ENCODE measurements around the gene SERPINI1. TPM values are rescaled to one million over a fixed set of nuclear protein-coding genes. Genes with fewer than 3 reads are reported as not detected.

Gene SERPINI1
- total RNA-seq, 4 donors from 2014 or later, result 3.1 to 4.0 (median 3.5) TPM

GRCh38 chr3:167858865-167859264 lies 123.3 kb downstream of the SERPINI1 start:
- H3K4me1 ChIP-seq, result no peaks in the 10 kb centered on the region
- H3K36me3 ChIP-seq, result no peaks in the 10 kb centered on the region
- intact Hi-C loops (cut with DNase I), result no loop called here
- DNase-seq, result no peak
- H3K27me3 ChIP-seq, result no peaks in the 10 kb centered on the region
- no peak overlapping the region for H3K27ac ChIP-seq
- TF ChIP-seq, protein P1, sequence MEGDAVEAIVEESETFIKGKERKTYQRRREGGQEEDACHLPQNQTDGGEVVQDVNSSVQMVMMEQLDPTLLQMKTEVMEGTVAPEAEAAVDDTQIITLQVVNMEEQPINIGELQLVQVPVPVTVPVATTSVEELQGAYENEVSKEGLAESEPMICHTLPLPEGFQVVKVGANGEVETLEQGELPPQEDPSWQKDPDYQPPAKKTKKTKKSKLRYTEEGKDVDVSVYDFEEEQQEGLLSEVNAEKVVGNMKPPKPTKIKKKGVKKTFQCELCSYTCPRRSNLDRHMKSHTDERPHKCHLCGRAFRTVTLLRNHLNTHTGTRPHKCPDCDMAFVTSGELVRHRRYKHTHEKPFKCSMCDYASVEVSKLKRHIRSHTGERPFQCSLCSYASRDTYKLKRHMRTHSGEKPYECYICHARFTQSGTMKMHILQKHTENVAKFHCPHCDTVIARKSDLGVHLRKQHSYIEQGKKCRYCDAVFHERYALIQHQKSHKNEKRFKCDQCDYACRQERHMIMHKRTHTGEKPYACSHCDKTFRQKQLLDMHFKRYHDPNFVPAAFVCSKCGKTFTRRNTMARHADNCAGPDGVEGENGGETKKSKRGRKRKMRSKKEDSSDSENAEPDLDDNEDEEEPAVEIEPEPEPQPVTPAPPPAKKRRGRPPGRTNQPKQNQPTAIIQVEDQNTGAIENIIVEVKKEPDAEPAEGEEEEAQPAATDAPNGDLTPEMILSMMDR (IDR thresholded peaks at IDR 0.05), result no peak
- no peak for TF ChIP-seq POLR2A (IDR thresholded peaks at IDR 0.05)
- WGBS, 2 donors, result 94 to 96% methylated on average over 2 of the region's 2 CpGs
- H3K9me3 ChIP-seq, result no peaks in the 10 kb centered on the region
- H3K4me3 ChIP-seq (replicated peaks in 1 of 3), result no peak overlapping the region

- WGBS, 2 donors, result 80 to 93% methylated on average over 1 of the region's 1 CpG
- Histone ChIP-seq H3K27me3 (no peaks in the 10 kb centered on the region), H3K4me3 (replicated peaks in 1 of 3) (no peak overlapping the region), H3K9me3 (no peaks in the 10 kb centered on the region), H3K27ac (no peak overlapping the region), H3K4me1 (no peaks in the 10 kb centered on the region), H3K36me3 (no peaks in the 10 kb centered on the region)
- DNase-seq, result no peak
- no peak for TF ChIP-seq POLR2A (IDR thresholded peaks at IDR 0.05)
- TF ChIP-seq, protein P1 (IDR thresholded peaks at IDR 0.05), result no peak
- intact Hi-C loops (cut with DNase I), result no loop called here
Measured at GRCh38 chr3:167859610-167860009, 124.1 kb downstream of the SERPINI1 start.

DNA sequence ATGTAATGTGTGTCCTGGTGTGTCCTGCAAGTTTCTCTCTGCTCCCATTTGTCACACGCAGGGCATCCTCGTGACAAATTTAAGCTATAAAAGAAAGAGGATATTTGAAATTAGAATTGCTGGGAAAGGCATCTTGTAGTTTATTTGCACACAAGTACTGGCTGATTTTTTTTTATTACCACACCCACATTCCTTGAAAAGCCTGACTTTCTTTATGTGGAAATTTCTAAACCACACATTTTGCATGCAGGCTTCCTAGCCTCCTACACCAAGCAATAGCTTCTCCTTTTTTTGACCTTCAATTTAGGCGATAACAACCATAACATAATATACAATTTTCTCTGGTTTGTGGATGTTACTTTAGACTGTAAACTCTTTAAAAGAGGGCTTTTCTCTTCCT lies 126.1 kb downstream of the SERPINI1 start:
- no peak overlapping the region for H3K27ac ChIP-seq
- no peak overlapping the region for H3K4me3 ChIP-seq (replicated peaks in 1 of 3)
- H3K27me3 ChIP-seq, result no peaks in the 10 kb centered on the region
- intact Hi-C loops (cut with DNase I), result no loop called here
- H3K36me3 ChIP-seq, result no peaks in the 10 kb centered on the region
- no peak for DNase-seq
- no peaks in the 10 kb centered on the region for H3K4me1 ChIP-seq
- H3K9me3 ChIP-seq, result no peaks in the 10 kb centered on the region
- TF ChIP-seq, protein P1 (IDR thresholded peaks at IDR 0.05), result no peak
- no peak for TF ChIP-seq POLR2A (IDR thresholded peaks at IDR 0.05)
- 78 to 79% methylated on average over 3 of the region's 3 CpGs for WGBS, 2 donors

GRCh38 chr3:167862104-167862730 lies 126.7 kb downstream of the SERPINI1 start:
- Histone ChIP-seq H3K27me3 (no peaks in the 10 kb centered on the region), H3K27ac (no peak overlapping the region), H3K4me1 (no peaks in the 10 kb centered on the region), H3K36me3 (no peaks in the 10 kb centered on the region), H3K4me3 (replicated peaks in 1 of 3) (no peak overlapping the region), H3K9me3 (no peaks in the 10 kb centered on the region)
- 78 to 81% methylated on average over 6 of the region's 6 CpGs for WGBS, 2 donors
- no peak for TF ChIP-seq POLR2A (IDR thresholded peaks at IDR 0.05)
- TF ChIP-seq, protein P1 (IDR thresholded peaks at IDR 0.05), result no peak
- DNase-seq, result no peak
- intact Hi-C loops (cut with DNase I), result no loop called here

DNA sequence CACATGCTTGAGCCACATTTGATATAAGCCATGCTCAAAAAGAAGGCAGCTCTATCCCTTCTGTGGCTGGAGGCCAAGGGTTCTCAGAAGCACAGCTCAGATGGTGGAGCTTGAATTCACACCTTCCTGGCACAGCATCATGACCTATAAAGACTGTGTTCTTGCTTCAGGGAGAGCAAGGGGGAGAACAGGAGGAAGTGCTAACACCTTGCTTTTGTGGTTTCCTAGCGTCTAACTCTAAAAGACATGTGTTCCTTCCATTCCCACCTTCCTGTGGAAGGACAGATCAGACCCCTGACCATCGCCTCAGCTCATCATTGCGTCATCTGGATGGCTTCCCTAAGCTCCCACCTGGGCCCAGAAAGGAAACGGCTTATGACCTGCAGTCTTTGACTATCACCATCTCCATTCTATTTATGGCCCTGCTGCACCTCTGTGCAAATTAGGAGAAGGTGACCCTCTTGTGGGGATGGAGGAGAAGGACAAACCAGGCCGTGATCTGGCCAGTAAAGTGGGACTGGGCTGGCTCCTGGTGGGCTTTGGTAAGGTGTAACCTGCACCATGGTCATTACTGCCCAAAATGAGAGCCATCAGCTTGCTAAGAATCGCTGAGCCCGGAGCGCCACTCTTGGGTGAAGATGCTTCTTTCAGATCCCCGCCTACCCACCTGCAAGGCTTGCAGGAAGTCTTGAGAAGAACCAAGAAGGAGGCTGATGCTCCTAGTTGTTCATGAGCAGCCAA lies 128.5 kb downstream of the SERPINI1 start:
- WGBS, 2 donors, result 88 to 90% methylated on average over 5 to 8 of the region's 9 CpGs
- intact Hi-C loops (cut with DNase I), result no loop called here
- peak overlapping the region in 2 of 3 donors; percentile 22 to 25 for H3K27ac ChIP-seq
- no peaks in the 10 kb centered on the region for H3K36me3 ChIP-seq
- no peaks in the 10 kb centered on the region for H3K27me3 ChIP-seq
- TF ChIP-seq POLR2A (IDR thresholded peaks at IDR 0.05), result no peak
- TF ChIP-seq, protein P1 (IDR thresholded peaks at IDR 0.05), result no peak
- no peak for DNase-seq
- H3K9me3 ChIP-seq, result no peaks in the 10 kb centered on the region
- no peaks in the 10 kb centered on the region for H3K4me1 ChIP-seq
- no peak overlapping the region for H3K4me3 ChIP-seq (replicated peaks in 1 of 3)
